RWPE1 (cell line): ENCODE measurements around the gene TNRC6C.
A peak's percentile ranks its signal among the peaks of the same experiment; 100 is the strongest.

Experiments
- CTCF ChIA-PET: fragments of 350-600 bp; sonication (Branson Sonifier 250); formaldehyde crosslinking; extraction: SDS; loops from one replicate; lab custom pipeline; 2021; lab: Yijun Ruan, JAX
- POLR2A ChIA-PET: fragments of 400-600 bp; formaldehyde crosslinking; extraction: SDS; loops from one replicate; lab custom pipeline; 2020; ENCODE audit warnings: antibody characterized with exemption; ENCODE audit not compliant: low non-redundant PET; lab: Yijun Ruan, JAX
- DNase-seq: peaks from one replicate; pipeline ENCODE4 v3.0.0; 2012; ENCODE audit warnings: low spot score
- H3K27ac ChIP-seq: fragments of 450-650 bp; 2 replicates; pipeline ENCODE4 v1.5.1; 2017
- CTCF ChIP-seq: fragments of 450-650 bp; conservative IDR thresholded peaks from 2 replicates; pipeline ENCODE4 v1.5.1; 2017; ENCODE audit warnings: low read depth, mild to moderate bottlenecking

Gene TNRC6C

GRCh38 chr17:78027121-78027520 is 68.6 kb downstream of the TNRC6C start:
- no peak for TF ChIP-seq CTCF
- CTCF ChIA-PET, result no interaction called here
- POLR2A ChIA-PET, result no interaction called here
- H3K27ac ChIP-seq, result no peak overlapping the region
- DNase-seq, result no peak

DNA sequence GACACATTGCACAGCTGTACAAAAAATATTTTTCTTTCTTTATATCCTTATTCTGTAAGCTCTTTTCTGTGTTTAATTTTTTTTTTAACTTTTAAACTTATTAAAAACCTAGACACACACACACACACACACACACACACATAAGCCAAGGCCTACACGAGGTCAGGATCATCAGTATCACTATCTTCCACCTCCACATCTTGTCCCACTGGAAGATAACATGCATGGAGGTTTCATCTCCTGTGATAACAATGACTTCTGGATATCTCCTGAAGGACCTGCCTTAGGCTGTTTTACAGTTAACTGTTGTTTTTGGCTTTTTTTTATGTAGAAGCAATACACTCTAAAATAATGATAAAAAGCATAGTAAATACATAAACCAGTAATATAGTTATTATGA is 71.2 kb downstream of the TNRC6C start:
- DNase-seq, result no peak
- CTCF ChIA-PET, result interaction anchor here (0.6 kb wide), 1 partner anchor 16 kb away, joined by 3 read pairs; no protein-coding TSS in a partner anchor
- POLR2A ChIA-PET, result no interaction called here
- H3K27ac ChIP-seq, result no peak overlapping the region
- TF ChIP-seq CTCF, result no peak

- TF ChIP-seq CTCF, result no peak
- CTCF ChIA-PET, result interaction anchor here (1.5 to 1.7 kb wide), 2 partner anchors 12 to 54 kb away, joined by 4 to 5 read pairs; no protein-coding TSS in a partner anchor
- no peak overlapping the region for H3K27ac ChIP-seq
- POLR2A ChIA-PET, result no interaction called here
- DNase-seq, result no peak
These were observed 72.9 kb downstream of the TNRC6C start for GRCh38 chr17:78031435-78031834.

GRCh38 chr17:78032166-78032565 is 73.7 kb downstream of the TNRC6C start:
- no peak overlapping the region for H3K27ac ChIP-seq
- ChIA-PET POLR2A (no interaction called here), CTCF (interaction anchor here (1.5 to 1.7 kb wide), 2 partner anchors 13 to 53 kb away, joined by 4 to 5 read pairs; no protein-coding TSS in a partner anchor)
- no peak for DNase-seq
- no peak for TF ChIP-seq CTCF

DNA sequence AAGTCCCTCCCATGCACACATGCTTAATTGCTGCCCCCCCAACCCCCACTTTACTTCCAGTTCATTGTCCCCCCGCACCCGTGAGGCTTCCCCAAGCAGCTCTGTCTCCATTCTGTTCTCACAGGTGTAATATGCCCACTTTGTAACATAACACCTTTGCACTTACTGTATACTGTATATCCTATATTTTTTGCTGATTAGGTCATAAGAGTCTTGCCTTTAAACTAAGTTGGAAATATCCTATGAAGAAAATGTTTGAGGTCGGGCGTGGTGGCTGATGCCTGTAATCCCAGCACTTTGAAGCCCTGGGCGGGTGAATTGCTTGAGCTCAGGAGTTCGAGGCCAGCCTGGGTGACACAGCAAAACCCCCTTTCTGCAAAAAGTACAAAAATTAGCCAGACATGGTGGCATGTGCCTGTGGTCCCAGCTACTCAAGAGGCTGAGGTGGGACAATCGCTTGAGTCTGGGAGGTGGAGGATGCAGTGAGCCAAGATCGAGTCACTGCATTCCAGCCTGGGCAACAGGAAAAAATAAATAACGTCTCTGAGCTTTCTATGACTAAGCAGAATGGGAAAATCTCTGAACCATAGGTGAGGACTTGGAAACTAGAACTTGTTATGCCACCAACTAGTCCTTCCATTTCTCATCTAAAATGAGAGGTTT is 76.1 kb downstream of the TNRC6C start:
- peak overlapping the region; percentile 6; the same call in 1 of the 2 replicates for H3K27ac ChIP-seq
- ChIA-PET POLR2A (no interaction called here), CTCF (no interaction called here)
- DNase-seq, result no peak
- no peak for TF ChIP-seq CTCF

DNA sequence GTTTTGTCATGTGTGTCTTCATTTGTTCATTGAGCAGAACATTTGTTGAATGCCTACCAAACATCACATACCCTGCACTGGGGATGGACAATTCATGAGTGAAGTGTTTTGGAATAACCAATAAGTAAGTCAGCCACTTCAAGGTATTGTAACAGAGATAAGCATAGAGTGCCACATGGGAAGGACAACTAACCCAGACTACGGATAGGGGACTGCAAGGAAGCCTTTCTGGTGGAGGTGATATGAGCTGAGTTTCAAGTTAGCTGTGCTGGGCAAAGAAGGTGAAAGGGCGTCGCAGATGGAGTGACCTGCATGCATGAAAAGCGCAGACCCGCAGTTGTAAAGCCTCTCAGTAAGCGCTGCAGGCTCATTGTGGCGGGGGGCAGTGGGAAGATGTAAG is 78.8 kb downstream of the TNRC6C start:
- CTCF ChIA-PET, result interaction anchor here (1.5 to 1.7 kb wide), 2 partner anchors 18 to 24 kb away, joined by 4 to 5 read pairs; no protein-coding TSS in a partner anchor
- POLR2A ChIA-PET, result no interaction called here
- H3K27ac ChIP-seq, result no peak overlapping the region
- no peak for TF ChIP-seq CTCF
- no peak for DNase-seq
